Measurements from ENCODE around the gene ZIM2. TPM values are rescaled to one million over a fixed set of nuclear protein-coding genes. Genes with fewer than 3 reads are reported as not detected.
"Not testable (repeated sequence)": the region's sequence is repeated elsewhere in the genome, so short reads cannot be mapped to it uniquely, and the experiment has no call there.

ZIM2 gene
- total RNA-seq, 2 donors from 2014 or later = not detected

GRCh38 chr19:56858026-56858425, 17.5 kb upstream of the ZIM2 start:
- no peaks in the 10 kb centered on the region for H3K36me3 Mint-ChIP-seq (ENCODE audit: low read depth)
- H3K9me3 Mint-ChIP-seq = peaks cover 12% of the 10 kb centered on the region
- ATAC-seq (replicated peaks) = no peak
- H3K27me3 Mint-ChIP-seq = no peaks in the 10 kb centered on the region
- H3K4me3 Mint-ChIP-seq = no peak overlapping the region
- no peaks in the 10 kb centered on the region for H3K4me1 Mint-ChIP-seq
- no peak overlapping the region for H3K27ac Mint-ChIP-seq

GRCh38 chr19:56856822-56857221, 16.3 kb upstream of the ZIM2 start:
- Mint-ChIP-seq H3K36me3 (ENCODE audit: low read depth) (no peaks in the 10 kb centered on the region), H3K9me3 (peaks cover 17% of the 10 kb centered on the region), H3K27me3 (peaks cover 3% of the 10 kb centered on the region), H3K27ac (no peak overlapping the region), H3K4me1 (no peaks in the 10 kb centered on the region), H3K4me3 (no peak overlapping the region)
- no peak for ATAC-seq (replicated peaks)

DNA sequence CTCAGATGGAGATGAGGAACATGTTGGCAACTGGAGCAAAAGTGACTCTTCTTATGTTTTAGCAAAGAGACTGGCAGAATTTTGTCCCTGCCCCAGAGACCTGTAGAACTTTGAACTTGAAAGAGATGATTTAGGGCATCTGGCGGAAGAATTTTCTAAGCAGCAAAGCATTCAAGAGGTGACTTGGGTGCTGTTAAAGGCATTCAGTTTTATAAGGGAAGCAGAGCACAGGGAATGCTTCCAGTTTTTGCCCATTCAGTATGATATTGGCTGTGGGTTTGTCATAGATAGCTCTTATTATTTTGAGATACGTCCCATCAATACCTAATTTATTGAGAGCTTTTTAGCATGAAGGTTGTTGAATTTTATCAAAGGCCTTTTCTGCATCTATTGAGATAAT, 11.8 kb upstream of the ZIM2 start:
- H3K27ac Mint-ChIP-seq; H3K4me3 Mint-ChIP-seq; H3K4me1 Mint-ChIP-seq; ATAC-seq (replicated peaks); H3K27me3 Mint-ChIP-seq; H3K36me3 Mint-ChIP-seq (ENCODE audit: low read depth): not testable (repeated sequence)
- peaks cover 19% of the 10 kb centered on the region for H3K9me3 Mint-ChIP-seq

DNA sequence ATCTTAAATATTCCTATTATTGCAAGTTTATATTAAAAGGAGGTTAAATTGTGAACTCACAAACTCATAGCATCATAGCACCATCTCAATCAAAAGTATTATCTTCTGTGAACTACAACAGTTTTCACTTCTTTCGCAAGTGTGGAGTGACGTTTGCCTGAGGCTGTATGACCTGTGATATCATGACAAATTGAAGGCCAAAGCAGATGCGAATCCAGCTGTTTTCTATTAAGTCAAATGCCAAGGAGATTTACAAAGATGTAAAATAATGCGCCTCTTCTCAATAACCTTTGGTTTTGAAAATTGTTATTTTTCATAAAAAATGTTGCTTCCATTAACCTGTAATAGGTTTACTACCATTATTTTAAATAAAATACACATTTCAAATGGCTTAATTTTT, 7.6 kb upstream of the ZIM2 start:
- ATAC-seq (replicated peaks) = no peak
- Mint-ChIP-seq H3K4me3 (no peak overlapping the region), H3K4me1 (no peaks in the 10 kb centered on the region), H3K27me3 (peaks cover 3% of the 10 kb centered on the region), H3K27ac (no peak overlapping the region), H3K9me3 (peaks cover 22% of the 10 kb centered on the region), H3K36me3 (ENCODE audit: low read depth) (no peaks in the 10 kb centered on the region)

- H3K4me3 Mint-ChIP-seq = no peak overlapping the region
- no peak for ATAC-seq (replicated peaks)
- H3K36me3 Mint-ChIP-seq (ENCODE audit: low read depth) = no peaks in the 10 kb centered on the region
- H3K9me3 Mint-ChIP-seq = peaks cover 14% of the 10 kb centered on the region
- H3K27ac Mint-ChIP-seq = no peak overlapping the region
- peaks cover 4% of the 10 kb centered on the region for H3K27me3 Mint-ChIP-seq
- no peaks in the 10 kb centered on the region for H3K4me1 Mint-ChIP-seq
These were observed 1.9 kb upstream of the ZIM2 start for GRCh38 chr19:56842412-56842811.

GRCh38 chr19:56841193-56841543, 642 bp upstream of the ZIM2 start:
- no peak for ATAC-seq (replicated peaks)
- H3K9me3 Mint-ChIP-seq = peaks cover 13% of the 10 kb centered on the region
- peaks cover 7% of the 10 kb centered on the region for H3K27me3 Mint-ChIP-seq
- H3K4me1 Mint-ChIP-seq = no peaks in the 10 kb centered on the region
- no peaks in the 10 kb centered on the region for H3K36me3 Mint-ChIP-seq (ENCODE audit: low read depth)
- no peak overlapping the region for H3K4me3 Mint-ChIP-seq
- no peak overlapping the region for H3K27ac Mint-ChIP-seq

DNA sequence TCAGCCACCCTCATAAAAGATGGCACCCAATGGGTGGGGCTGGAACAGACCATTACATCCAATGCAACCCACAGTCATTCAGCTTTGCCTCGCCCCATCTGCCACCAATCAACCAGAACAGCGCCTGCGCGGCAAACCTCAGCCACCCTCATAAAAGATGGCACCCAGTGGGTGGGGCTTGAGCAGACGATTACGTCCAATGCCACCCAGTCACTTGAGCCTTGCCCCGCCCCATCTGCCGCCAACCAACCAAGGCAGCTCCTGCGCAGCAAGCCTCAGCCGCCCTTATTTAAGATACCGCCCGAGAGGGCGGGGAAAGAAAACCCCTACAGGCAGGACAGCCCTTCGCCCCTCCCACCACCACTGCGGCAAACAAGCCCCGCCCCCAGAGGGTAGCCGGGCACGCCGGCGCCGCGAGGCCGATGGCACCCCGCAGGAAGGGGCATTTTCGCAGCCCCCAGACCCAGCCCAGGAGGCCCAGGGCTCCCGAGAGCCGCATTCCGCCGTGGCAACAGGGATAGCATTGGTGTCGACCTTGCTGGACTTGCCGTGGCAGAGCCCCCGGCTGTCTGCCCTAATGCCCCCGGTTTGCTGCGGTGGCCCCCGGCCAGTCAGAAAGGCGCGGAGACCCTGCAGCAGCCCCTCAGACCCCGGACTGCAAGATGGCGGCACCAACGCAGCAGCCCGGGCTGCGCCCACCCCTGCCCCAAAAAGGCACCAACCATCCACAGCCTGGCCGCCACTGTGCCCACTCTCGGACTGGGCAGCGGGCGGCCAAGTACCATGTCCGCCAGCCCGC, 675 bp downstream of the ZIM2 start:
- Mint-ChIP-seq H3K36me3 (ENCODE audit: low read depth) (no peaks in the 10 kb centered on the region), H3K4me1 (no peaks in the 10 kb centered on the region), H3K4me3 (no peak overlapping the region), H3K27me3 (peaks cover 7% of the 10 kb centered on the region), H3K27ac (no peak overlapping the region), H3K9me3 (peaks cover 20% of the 10 kb centered on the region)
- ATAC-seq (replicated peaks) = no peak

GRCh38 chr19:56838909-56839651, 1.4 kb downstream of the ZIM2 start:
- Mint-ChIP-seq H3K4me3 (no peak overlapping the region), H3K4me1 (no peaks in the 10 kb centered on the region), H3K36me3 (ENCODE audit: low read depth) (no peaks in the 10 kb centered on the region), H3K27me3 (peaks cover 7% of the 10 kb centered on the region), H3K9me3 (peaks cover 25% of the 10 kb centered on the region), H3K27ac (no peak overlapping the region)
- no peak for ATAC-seq (replicated peaks)

DNA sequence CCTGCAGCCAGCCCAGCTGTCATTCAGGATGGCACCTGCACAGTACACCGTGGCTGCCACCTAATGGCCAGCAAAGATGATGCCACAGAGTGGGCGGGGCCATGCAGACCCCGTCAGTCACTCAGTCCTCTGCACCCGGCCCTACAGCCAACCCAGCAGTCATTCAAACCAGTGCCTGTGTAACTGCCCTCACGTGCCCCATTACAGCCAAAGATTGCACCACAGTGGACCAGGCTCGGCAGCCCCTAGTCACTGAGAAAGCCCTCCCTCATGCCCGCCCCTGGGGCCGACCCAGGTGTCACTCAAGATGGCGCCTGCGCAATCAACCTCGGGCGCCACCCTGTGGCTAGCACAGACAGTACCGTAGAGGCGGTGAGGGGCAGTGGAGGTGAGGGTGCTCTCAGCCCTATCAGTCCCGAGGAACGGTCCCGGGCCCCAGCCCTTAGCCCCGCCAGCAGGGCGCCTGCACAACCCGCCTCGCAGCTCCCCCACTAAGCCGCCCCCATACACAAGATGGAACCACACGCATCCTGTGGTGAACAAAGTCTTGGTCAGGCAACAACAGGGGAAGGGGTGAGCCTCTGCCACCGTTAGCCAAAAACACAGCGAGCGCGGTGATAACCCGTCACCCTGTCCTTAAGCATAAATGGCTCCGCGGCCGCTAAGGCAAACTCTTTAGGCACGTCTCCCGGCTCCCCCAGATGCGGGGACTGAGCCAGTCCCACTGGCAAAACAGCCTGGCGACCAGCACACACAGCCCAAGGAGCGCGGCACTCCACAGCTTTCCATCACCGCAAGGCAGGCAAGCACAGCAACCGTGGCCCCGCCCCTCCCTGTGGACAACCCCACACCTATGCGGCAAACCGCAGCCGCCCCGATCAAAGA, 2.3 kb downstream of the ZIM2 start:
- Mint-ChIP-seq H3K4me1 (no peaks in the 10 kb centered on the region), H3K9me3 (peaks cover 27% of the 10 kb centered on the region), H3K27ac (no peak overlapping the region), H3K27me3 (peaks cover 7% of the 10 kb centered on the region), H3K4me3 (no peak overlapping the region), H3K36me3 (ENCODE audit: low read depth) (no peaks in the 10 kb centered on the region)
- no peak for ATAC-seq (replicated peaks)

DNA sequence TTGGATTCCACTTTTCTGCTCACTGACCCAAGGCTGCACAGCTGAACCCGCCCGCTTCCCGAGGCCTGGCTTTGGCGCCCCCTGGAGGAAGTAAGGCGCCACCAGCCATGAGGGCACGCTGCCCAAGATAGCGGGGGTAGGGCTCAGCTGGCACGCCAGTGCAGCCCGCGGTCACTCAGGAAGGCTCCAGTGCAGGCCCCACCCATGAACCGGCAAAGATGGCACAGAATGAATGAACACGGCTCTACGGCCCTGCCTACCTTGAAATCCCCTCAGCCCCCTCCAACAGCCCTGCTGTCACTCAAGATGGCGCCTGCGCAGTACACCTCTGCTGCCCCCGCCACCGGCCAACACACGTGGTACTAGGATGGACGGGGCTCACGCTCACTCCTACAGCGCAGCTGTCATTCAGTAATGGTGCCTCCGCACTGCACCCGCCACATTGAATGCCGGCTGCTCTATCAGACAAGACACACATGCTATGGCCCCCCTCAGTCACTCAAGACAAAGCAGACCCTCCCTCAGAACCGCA, 3.0 kb downstream of the ZIM2 start:
- Mint-ChIP-seq H3K27ac (no peak overlapping the region), H3K4me3 (no peak overlapping the region), H3K27me3 (peaks cover 7% of the 10 kb centered on the region), H3K36me3 (ENCODE audit: low read depth) (no peaks in the 10 kb centered on the region), H3K9me3 (peaks cover 28% of the 10 kb centered on the region), H3K4me1 (no peaks in the 10 kb centered on the region)
- ATAC-seq (replicated peaks) = no peak

DNA sequence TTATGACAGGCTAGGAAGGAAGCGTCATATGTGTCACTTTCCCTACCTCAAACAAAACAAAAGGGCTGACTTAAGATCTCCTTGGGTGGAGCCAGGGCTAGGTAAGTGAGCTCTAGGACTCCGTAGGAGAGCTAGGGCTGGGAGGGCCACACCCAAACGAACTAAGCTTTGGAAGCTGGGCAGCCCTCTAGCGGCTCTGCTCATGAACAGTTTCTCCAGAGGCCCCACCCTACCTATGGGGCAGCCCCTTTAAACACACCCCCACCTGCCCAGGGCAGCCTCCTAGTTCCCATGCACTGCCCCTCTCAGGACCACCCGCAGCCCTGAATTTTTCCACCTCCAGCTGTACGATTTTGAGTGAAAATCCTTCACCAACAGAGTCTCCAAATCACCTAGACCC, 3.5 kb downstream of the ZIM2 start:
- Mint-ChIP-seq H3K9me3 (peaks cover 28% of the 10 kb centered on the region), H3K4me3 (no peak overlapping the region), H3K27me3 (peaks cover 7% of the 10 kb centered on the region), H3K4me1 (no peaks in the 10 kb centered on the region), H3K27ac (no peak overlapping the region), H3K36me3 (ENCODE audit: low read depth) (no peaks in the 10 kb centered on the region)
- no peak for ATAC-seq (replicated peaks)

GRCh38 chr19:56836059-56836458, 4.5 kb downstream of the ZIM2 start:
- no peak overlapping the region for H3K4me3 Mint-ChIP-seq
- no peaks in the 10 kb centered on the region for H3K4me1 Mint-ChIP-seq
- H3K36me3 Mint-ChIP-seq (ENCODE audit: low read depth) = no peaks in the 10 kb centered on the region
- no peak overlapping the region for H3K27ac Mint-ChIP-seq
- H3K9me3 Mint-ChIP-seq = peaks cover 28% of the 10 kb centered on the region
- ATAC-seq (replicated peaks) = no peak
- H3K27me3 Mint-ChIP-seq = peaks cover 7% of the 10 kb centered on the region

GRCh38 chr19:56835401-56835800, 5.1 kb downstream of the ZIM2 start:
- Mint-ChIP-seq H3K4me3 (no peak overlapping the region), H3K4me1 (no peaks in the 10 kb centered on the region), H3K9me3 (peaks cover 28% of the 10 kb centered on the region), H3K27me3 (peaks cover 7% of the 10 kb centered on the region), H3K27ac (no peak overlapping the region), H3K36me3 (ENCODE audit: low read depth) (no peaks in the 10 kb centered on the region)
- ATAC-seq (replicated peaks) = no peak

DNA sequence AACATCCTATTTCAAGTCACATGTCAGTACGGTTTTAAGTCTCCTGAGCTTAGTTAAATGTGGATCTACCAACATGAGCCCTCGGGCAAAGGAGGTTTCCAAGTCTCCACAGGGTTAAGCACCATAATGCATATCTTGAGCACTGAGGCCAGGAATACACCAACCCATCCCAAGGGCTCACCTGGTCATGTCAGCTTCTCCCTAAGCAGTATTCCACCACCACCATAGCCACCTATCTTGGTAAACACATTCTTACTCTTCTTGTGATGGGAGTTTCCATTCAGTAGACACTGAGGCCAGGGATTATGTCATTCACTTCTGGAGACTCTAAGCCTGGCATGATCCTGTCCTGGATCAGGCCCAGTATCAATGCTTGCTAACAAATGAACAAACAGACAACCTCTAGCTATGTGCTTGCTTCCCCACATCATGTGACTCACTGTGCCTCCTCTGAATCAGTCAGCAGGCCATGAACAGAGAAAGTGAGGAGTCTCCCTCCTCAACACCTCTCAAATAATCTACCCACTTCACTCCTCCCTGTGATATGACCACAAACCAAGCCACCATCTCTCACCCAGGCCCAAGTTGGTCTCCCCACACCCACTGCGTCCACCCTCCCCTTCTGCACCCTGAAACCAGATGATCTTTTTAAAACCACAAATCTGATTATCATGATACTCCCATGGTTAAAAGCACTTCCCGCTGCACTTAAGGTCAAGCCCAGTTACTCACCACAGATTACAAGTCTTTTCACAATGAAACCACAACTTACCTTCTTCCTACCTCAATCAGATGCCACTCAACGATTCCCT, 5.8 kb downstream of the ZIM2 start:
- Mint-ChIP-seq H3K27me3 (peaks cover 7% of the 10 kb centered on the region), H3K9me3 (peaks cover 28% of the 10 kb centered on the region), H3K4me1 (no peaks in the 10 kb centered on the region), H3K27ac (no peak overlapping the region), H3K4me3 (no peak overlapping the region), H3K36me3 (ENCODE audit: low read depth) (no peaks in the 10 kb centered on the region)
- no peak for ATAC-seq (replicated peaks)
